Measurements from ENCODE around the gene MACROD2.

MACROD2 gene

DNA sequence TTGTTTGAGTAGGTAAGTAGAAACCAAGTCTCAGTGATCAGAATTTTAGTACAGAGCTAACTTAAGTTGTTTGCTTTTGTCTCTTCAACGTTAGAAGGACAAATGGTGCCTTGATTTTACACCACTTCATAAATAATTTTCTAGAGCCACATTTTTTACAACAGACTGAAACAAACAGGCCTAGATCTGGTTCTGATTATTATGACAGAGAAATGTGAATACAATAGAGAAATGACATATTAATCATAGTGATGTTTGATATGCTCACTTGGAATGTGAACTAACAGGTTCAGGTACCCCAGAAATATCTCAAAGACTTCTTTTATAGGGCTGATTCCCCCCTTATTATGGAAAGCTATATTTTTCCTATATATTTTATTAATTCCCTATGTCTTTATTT is 1817.4 kb downstream of the MACROD2 start:
- DNase-seq (ENCODE audit: low read depth, low spot score) = no peak
- H3K4me3 ChIP-seq (ENCODE audit: low read depth, low read length) = no peak overlapping the region
- ChIA-PET POLR2A (no interaction called here), CTCF (no interaction called here)
- TF ChIP-seq, protein P1, sequence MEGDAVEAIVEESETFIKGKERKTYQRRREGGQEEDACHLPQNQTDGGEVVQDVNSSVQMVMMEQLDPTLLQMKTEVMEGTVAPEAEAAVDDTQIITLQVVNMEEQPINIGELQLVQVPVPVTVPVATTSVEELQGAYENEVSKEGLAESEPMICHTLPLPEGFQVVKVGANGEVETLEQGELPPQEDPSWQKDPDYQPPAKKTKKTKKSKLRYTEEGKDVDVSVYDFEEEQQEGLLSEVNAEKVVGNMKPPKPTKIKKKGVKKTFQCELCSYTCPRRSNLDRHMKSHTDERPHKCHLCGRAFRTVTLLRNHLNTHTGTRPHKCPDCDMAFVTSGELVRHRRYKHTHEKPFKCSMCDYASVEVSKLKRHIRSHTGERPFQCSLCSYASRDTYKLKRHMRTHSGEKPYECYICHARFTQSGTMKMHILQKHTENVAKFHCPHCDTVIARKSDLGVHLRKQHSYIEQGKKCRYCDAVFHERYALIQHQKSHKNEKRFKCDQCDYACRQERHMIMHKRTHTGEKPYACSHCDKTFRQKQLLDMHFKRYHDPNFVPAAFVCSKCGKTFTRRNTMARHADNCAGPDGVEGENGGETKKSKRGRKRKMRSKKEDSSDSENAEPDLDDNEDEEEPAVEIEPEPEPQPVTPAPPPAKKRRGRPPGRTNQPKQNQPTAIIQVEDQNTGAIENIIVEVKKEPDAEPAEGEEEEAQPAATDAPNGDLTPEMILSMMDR (IDR thresholded peaks at IDR 0.05; ENCODE audit: insufficient read depth, low read length, missing control alignments) = no peak

DNA sequence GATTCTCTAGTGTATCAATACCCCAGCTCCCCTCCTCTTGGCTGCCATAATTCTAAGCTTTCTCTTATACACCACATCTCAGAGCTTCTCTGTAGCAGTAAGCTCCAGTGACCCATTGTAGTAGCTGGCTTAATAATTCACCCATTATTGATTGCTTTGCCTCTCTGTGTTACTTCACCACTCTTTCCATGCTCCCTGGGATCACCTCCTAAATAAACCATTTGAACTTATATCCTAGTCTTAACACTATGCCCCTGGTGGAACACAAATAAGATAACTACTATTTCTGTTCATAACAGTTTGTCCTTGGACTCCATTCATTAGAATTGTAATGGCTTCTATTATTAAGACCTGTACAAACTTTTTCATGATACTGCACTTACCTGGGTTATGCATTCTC is 1819.0 kb downstream of the MACROD2 start:
- H3K4me3 ChIP-seq (ENCODE audit: low read depth, low read length) = no peak overlapping the region
- CTCF ChIA-PET = no interaction called here
- POLR2A ChIA-PET = no interaction called here
- DNase-seq (ENCODE audit: low read depth, low spot score) = no peak
- TF ChIP-seq, protein P1 (IDR thresholded peaks at IDR 0.05; ENCODE audit: insufficient read depth, low read length, missing control alignments) = no peak

DNA sequence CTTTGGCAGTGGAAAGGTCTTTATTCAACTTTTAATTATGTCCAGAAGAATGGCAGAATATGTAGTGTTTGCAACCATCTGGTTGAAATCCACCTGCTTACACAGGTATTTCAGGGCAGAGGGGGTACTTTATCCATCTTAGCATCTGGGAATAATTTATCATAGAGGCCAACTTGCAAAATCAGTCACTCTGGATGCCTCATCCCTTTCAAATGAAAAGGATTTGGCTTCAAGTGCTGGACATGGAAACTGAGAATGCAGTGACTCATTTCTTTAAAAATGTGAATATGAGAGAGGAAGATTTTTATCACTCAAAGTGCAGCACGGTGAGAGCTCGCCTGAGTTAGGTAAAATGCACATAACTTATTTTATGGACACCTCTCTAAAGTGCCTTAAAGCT is 1819.6 kb downstream of the MACROD2 start:
- ChIA-PET POLR2A (no interaction called here), CTCF (no interaction called here)
- TF ChIP-seq, protein P1 (IDR thresholded peaks at IDR 0.05; ENCODE audit: insufficient read depth, low read length, missing control alignments) = no peak

DNA sequence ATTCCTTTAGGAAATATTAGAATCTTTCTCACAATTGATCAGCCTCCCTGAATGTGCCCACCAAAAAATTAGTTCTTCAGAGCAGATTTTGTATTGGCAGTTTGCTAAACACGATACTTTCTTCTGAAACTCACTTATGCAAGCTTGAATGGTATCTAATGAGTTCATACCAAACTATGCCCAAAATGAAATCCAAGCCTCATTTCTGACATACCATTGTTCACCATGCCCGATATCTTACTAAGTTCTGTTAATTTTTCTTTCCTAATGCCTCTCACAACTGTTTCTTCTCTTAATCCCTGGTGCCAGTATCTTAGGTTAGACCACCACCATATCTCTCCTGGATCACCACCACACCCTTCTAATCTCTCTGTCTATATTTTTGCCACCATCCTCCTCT is 1822.0 kb downstream of the MACROD2 start:
- TF ChIP-seq, protein P1 (IDR thresholded peaks at IDR 0.05; ENCODE audit: insufficient read depth, low read length, missing control alignments) = no peak
- CTCF ChIA-PET = no interaction called here
- POLR2A ChIA-PET = no interaction called here

More for the DNA sequence above, 1819.6 kb downstream of the MACROD2 start:
- no peak for DNase-seq (ENCODE audit: low read depth, low spot score)
- no peak overlapping the region for H3K4me3 ChIP-seq (ENCODE audit: low read depth, low read length)

DNA sequence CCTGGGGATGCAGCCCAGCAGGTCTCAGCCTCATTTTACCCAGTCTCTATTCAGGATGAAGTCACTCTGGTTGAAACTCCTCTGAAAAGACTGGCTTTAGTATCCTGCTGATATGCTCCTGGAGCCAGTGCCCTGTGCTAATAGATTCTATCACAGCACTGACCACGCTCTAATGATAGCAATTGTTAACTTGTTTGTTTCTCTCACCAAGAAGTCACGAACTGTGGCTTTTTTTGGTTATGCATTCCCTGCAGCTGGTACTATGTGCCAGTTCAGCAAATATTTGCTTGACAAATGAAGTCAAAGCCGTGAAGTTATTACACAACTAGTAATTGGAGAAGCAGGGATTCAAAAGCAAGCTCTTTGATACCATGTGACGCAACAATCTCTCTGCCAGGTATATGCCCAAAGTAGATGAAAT is 1823.3 kb downstream of the MACROD2 start:
- ChIA-PET POLR2A (no interaction called here), CTCF (no interaction called here)
- DNase-seq (ENCODE audit: low read depth, low spot score) = no peak
- TF ChIP-seq, protein P1 (IDR thresholded peaks at IDR 0.05; ENCODE audit: insufficient read depth, low read length, missing control alignments) = no peak
- H3K4me3 ChIP-seq (ENCODE audit: low read depth, low read length) = no peak overlapping the region

More for the DNA sequence above, 1822.0 kb downstream of the MACROD2 start:
- no peak for DNase-seq (ENCODE audit: low read depth, low spot score)
- no peak overlapping the region for H3K4me3 ChIP-seq (ENCODE audit: low read depth, low read length)

DNA sequence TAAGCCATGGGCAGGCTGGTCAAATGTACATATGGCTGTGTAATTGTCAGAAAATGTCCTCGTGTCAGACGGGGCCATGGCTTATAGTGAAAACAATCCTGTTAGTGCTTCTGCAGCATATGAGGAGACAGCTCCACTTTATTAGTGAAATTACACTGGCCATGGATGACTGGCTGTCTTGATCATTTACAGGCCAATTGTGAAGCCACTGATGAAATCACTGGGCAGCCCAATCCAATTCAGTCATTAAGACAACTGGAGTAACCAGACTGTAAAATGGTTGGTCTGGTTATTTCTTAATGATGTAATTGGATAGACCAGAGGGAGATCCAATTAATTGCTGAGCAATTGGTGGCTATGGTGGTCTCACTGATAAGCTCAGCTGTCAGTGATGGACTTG is 1828.4 kb downstream of the MACROD2 start:
- POLR2A ChIA-PET = no interaction called here

More for the DNA sequence above, 1828.4 kb downstream of the MACROD2 start:
- no peak for DNase-seq (ENCODE audit: low read depth, low spot score)
- CTCF ChIA-PET = no interaction called here
- H3K4me3 ChIP-seq (ENCODE audit: low read depth, low read length) = no peak overlapping the region
- TF ChIP-seq, protein P1 (IDR thresholded peaks at IDR 0.05; ENCODE audit: insufficient read depth, low read length, missing control alignments) = no peak
